GM12878 (cell line): Measurements from ENCODE around the gene SELENOH. TPM values are rescaled to one million over a fixed set of nuclear protein-coding genes. Genes with fewer than 3 reads are reported as not detected.
A peak's percentile ranks its signal among the peaks of the same experiment; 100 is the strongest.

Source experiments
- CBFB ChIP-seq: IDR thresholded peaks from 2 replicates; pipeline ENCODE4 v1.6.1; 2016; ENCODE audit warnings: antibody characterized with exemption, low read depth
- CREM ChIP-seq: IDR thresholded peaks from 2 replicates; pipeline ENCODE4 v1.6.1; 2014; ENCODE audit warnings: antibody characterized with exemption, low read depth
- FOS ChIP-seq: IDR thresholded peaks from 3 replicates; pipeline ENCODE4 v1.6.1; 2011; ENCODE audit warnings: borderline replicate concordance; ENCODE audit not compliant: insufficient read length; ENCODE audit errors: extremely low read depth
- PML ChIP-seq: IDR thresholded peaks from 2 replicates; pipeline ENCODE4 v1.6.1; 2012; ENCODE audit warnings: low read length, inconsistent platforms
- RB1 ChIP-seq: fragments of 450-650 bp; formaldehyde crosslinking; IDR thresholded peaks from 2 replicates; pipeline ENCODE4 v1.6.1; 2017; ENCODE audit warnings: mild to moderate bottlenecking, borderline replicate concordance
- SIN3A ChIP-seq: IDR thresholded peaks from 2 replicates; pipeline ENCODE4 v1.6.1; 2012; ENCODE audit warnings: low read depth, low read length, improper control_type of control experiment
- SIX5 ChIP-seq: IDR thresholded peaks from 2 replicates; pipeline ENCODE4 v1.6.1; 2011; ENCODE audit warnings: mild to moderate bottlenecking, low read depth, low read length, moderate library complexity; ENCODE audit not compliant: severe bottlenecking
- SREBF1 ChIP-seq: IDR thresholded peaks from 2 replicates; pipeline ENCODE4 v1.6.1; 2012; ENCODE audit warnings: mild to moderate bottlenecking, low read length
- SREBF2 ChIP-seq: IDR thresholded peaks from 2 replicates; pipeline ENCODE4 v1.6.1; 2012; ENCODE audit warnings: mild to moderate bottlenecking, low read length
- TAF1 ChIP-seq: IDR thresholded peaks from 2 replicates; pipeline ENCODE4 v1.6.1; 2011; ENCODE audit warnings: mild to moderate bottlenecking, low read depth, low read length, borderline replicate concordance
- TCF12 ChIP-seq: IDR thresholded peaks from 2 replicates; pipeline ENCODE4 v1.6.1; 2011; ENCODE audit warnings: low read depth, mild to moderate bottlenecking, low read length
- YY1 ChIP-seq: IDR thresholded peaks from 2 replicates; pipeline ENCODE4 v1.6.1; 2011; ENCODE audit warnings: low read depth, mild to moderate bottlenecking, low read length
- ZNF384 ChIP-seq: IDR thresholded peaks from 2 replicates; pipeline ENCODE4 v1.6.1; 2012; ENCODE audit warnings: low read depth, mild to moderate bottlenecking, low read length, improper control_type of control experiment, borderline replicate concordance
- polyA plus RNA-seq, 11 experiments: library from polyadenylated mRNA; depleted of rRNA in 4 of 11; unstranded in 6 of 11; stranded (reverse) in 5 of 11; fragments of >200 nt; fragmentation: Nextera tagmentation in 4 of 11; fragmentation: Illumina TruSeq in 1 of 11; extraction: Ambion mirVana in 4 of 11; extraction: Trizol in 1 of 11; gene quantifications; 1 replicate in 1 of 11; 2 replicates in 10 of 11; pipeline versions ENCODE4 v1.2.1 to v1.2.3, GENCODE V29; 2011 to 2016; ENCODE audit warnings: inconsistent platforms in 2 of 11, missing spikeins in 2 of 11, low read depth in 1 of 11
- total RNA-seq, 4 experiments: library from RNA; depleted of rRNA in 3 of 4; stranded (reverse); fragments of >200 nt in 3 of 4; fragmentation: Illumina TruSeq in 1 of 4; extraction: Trizol in 1 of 4; gene quantifications; 2 replicates each; pipeline versions ENCODE4 v1.2.1 to v1.2.3, GENCODE V29; 2013 to 2021
- TF ChIP-seq, protein P1 (sequence below): fragments of 450-650 bp; IDR thresholded peaks from 2 replicates; pipeline ENCODE4 v1.6.1; 2016; ENCODE audit warnings: mild to moderate bottlenecking
- TF ChIP-seq, protein P2 (sequence below), 3 experiments: IDR thresholded peaks in 2 of 3; conservative IDR thresholded peaks in 1 of 3; 2 replicates each; pipeline ENCODE4 v1.5.1; 2011; ENCODE audit warnings: low read depth in 3 of 3, low read length in 3 of 3, mild to moderate bottlenecking in 3 of 3, control low read depth in 2 of 3, moderate library complexity in 2 of 3, inconsistent platforms in 1 of 3, mixed read lengths in 1 of 3; ENCODE audit not compliant: control insufficient read depth in 2 of 3, insufficient read depth in 1 of 3; ENCODE audit errors: extremely low read depth in 1 of 3
- TF ChIP-seq, protein P3 (sequence below): fragments of 150-350 bp; IDR thresholded peaks from 2 replicates; pipeline ENCODE4 v1.6.1; 2014; ENCODE audit warnings: mild to moderate bottlenecking, low read depth, low read length
- TF ChIP-seq, protein P4 (sequence below): fragments of 450-650 bp; IDR thresholded peaks from 2 replicates; pipeline ENCODE4 v1.6.1; 2017; ENCODE audit warnings: mild to moderate bottlenecking, low read depth, inconsistent platforms; ENCODE audit not compliant: poor library complexity, severe bottlenecking
- TF ChIP-seq, protein P5 (sequence below): IDR thresholded peaks from 2 replicates; pipeline ENCODE4 v1.6.1; 2012; ENCODE audit warnings: low read depth, low read length, improper control_type of control experiment
- TF ChIP-seq, protein P6 (sequence below): IDR thresholded peaks from 2 replicates; pipeline ENCODE4 v1.6.1; 2011; ENCODE audit warnings: mild to moderate bottlenecking, low read depth, low read length, moderate library complexity; ENCODE audit not compliant: insufficient replicate concordance

Gene SELENOH
- total and polyA plus RNA-seq, 10 of the 15 experiments (the other 5 are each of a cell fraction or from before 2014, with no cell fraction given), result 20.3 to 458 (median 200) TPM

DNA sequence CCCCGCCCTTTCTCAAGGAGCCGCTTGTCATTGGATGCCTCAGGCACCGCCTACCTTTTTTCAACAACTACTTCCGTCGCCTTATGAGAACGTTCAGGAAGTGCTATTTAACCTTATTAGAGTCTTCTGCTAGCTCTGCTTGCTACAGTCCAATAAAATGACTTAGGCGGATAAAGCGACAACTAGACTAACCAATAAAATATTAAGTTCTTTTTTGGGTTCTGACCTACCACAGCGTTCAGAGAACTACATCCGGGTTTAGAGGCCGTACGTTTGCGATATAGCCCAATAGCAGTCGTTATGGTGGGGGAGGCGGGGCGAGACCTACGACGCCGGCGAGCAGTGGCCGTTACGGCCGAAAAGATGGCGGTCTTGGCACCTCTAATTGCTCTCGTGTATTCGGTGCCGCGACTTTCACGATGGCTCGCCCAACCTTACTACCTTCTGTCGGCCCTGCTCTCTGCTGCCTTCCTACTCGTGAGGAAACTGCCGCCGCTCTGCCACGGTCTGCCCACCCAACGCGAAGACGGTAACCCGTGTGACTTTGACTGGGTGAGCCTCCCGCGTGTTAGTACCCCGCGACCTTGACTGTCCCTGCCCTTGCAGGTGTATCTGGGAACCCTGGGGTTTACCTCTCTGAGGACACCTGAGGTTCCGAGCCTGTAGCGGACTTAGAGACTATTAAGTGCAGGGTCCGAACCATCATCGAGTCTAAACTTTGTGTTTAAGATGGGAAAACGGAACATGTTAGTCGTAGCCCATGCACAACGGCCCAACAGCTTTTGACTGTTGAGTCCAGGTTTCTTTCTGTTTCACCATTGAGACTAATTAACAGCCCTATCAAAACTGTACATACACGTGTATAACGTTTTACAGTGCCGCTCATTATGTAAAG is 28.8 kb upstream of the SELENOH start, which contains the start of gene TMX2 (continued):
- TF ChIP-seq FOS (peak; percentile 85), SREBF1 (no peak), PML (no peak), YY1 (peak; percentile 97), CREM (peak; percentile 94), SREBF2 (no peak), SIN3A (peak; percentile 70), SIX5 (peak; percentile 42), RB1 (peak; percentile 85; the same call in 1 of the 2 replicates), CBFB (no peak), ZNF384 (peak; percentile 73), TCF12 (0 out of 2 replicates have a peak, but pooled peaks have one; percentile 16), TAF1 (peak; percentile 72; the same call in 1 of the 2 replicates)
- TF ChIP-seq, protein P1, sequence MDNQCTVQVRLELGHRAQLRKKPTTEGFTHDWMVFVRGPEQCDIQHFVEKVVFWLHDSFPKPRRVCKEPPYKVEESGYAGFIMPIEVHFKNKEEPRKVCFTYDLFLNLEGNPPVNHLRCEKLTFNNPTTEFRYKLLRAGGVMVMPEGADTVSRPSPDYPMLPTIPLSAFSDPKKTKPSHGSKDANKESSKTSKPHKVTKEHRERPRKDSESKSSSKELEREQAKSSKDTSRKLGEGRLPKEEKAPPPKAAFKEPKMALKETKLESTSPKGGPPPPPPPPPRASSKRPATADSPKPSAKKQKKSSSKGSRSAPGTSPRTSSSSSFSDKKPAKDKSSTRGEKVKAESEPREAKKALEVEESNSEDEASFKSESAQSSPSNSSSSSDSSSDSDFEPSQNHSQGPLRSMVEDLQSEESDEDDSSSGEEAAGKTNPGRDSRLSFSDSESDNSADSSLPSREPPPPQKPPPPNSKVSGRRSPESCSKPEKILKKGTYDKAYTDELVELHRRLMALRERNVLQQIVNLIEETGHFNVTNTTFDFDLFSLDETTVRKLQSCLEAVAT, result peak; percentile 42
- TF ChIP-seq, protein P2, sequence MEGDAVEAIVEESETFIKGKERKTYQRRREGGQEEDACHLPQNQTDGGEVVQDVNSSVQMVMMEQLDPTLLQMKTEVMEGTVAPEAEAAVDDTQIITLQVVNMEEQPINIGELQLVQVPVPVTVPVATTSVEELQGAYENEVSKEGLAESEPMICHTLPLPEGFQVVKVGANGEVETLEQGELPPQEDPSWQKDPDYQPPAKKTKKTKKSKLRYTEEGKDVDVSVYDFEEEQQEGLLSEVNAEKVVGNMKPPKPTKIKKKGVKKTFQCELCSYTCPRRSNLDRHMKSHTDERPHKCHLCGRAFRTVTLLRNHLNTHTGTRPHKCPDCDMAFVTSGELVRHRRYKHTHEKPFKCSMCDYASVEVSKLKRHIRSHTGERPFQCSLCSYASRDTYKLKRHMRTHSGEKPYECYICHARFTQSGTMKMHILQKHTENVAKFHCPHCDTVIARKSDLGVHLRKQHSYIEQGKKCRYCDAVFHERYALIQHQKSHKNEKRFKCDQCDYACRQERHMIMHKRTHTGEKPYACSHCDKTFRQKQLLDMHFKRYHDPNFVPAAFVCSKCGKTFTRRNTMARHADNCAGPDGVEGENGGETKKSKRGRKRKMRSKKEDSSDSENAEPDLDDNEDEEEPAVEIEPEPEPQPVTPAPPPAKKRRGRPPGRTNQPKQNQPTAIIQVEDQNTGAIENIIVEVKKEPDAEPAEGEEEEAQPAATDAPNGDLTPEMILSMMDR (IDR thresholded peaks at IDR 0.05 in 2 of 3, conservative IDR thresholded peaks at IDR 0.05 in 1 of 3; ENCODE audit: control insufficient read depth in 2 of 3, extremely low read depth in 1 of 3, insufficient read depth in 1 of 3, low read depth in 3 of 3, low read length in 3 of 3), result no peak
- TF ChIP-seq, protein P3, sequence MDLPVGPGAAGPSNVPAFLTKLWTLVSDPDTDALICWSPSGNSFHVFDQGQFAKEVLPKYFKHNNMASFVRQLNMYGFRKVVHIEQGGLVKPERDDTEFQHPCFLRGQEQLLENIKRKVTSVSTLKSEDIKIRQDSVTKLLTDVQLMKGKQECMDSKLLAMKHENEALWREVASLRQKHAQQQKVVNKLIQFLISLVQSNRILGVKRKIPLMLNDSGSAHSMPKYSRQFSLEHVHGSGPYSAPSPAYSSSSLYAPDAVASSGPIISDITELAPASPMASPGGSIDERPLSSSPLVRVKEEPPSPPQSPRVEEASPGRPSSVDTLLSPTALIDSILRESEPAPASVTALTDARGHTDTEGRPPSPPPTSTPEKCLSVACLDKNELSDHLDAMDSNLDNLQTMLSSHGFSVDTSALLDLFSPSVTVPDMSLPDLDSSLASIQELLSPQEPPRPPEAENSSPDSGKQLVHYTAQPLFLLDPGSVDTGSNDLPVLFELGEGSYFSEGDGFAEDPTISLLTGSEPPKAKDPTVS, result no peak
- TF ChIP-seq, protein P4, sequence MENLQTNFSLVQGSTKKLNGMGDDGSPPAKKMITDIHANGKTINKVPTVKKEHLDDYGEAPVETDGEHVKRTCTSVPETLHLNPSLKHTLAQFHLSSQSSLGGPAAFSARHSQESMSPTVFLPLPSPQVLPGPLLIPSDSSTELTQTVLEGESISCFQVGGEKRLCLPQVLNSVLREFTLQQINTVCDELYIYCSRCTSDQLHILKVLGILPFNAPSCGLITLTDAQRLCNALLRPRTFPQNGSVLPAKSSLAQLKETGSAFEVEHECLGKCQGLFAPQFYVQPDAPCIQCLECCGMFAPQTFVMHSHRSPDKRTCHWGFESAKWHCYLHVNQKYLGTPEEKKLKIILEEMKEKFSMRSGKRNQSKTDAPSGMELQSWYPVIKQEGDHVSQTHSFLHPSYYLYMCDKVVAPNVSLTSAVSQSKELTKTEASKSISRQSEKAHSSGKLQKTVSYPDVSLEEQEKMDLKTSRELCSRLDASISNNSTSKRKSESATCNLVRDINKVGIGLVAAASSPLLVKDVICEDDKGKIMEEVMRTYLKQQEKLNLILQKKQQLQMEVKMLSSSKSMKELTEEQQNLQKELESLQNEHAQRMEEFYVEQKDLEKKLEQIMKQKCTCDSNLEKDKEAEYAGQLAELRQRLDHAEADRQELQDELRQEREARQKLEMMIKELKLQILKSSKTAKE, result peak; percentile 73
- TF ChIP-seq, protein P5, sequence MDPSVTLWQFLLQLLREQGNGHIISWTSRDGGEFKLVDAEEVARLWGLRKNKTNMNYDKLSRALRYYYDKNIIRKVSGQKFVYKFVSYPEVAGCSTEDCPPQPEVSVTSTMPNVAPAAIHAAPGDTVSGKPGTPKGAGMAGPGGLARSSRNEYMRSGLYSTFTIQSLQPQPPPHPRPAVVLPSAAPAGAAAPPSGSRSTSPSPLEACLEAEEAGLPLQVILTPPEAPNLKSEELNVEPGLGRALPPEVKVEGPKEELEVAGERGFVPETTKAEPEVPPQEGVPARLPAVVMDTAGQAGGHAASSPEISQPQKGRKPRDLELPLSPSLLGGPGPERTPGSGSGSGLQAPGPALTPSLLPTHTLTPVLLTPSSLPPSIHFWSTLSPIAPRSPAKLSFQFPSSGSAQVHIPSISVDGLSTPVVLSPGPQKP, result peak; percentile 77
- TF ChIP-seq, protein P6, sequence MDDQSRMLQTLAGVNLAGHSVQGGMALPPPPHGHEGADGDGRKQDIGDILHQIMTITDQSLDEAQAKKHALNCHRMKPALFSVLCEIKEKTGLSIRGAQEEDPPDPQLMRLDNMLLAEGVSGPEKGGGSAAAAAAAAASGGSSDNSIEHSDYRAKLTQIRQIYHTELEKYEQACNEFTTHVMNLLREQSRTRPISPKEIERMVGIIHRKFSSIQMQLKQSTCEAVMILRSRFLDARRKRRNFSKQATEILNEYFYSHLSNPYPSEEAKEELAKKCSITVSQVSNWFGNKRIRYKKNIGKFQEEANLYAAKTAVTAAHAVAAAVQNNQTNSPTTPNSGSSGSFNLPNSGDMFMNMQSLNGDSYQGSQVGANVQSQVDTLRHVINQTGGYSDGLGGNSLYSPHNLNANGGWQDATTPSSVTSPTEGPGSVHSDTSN, result peak; percentile 91
